Stimulated activated CD8-positive, alpha-beta memory T cell treated with anti-CD3 and anti-CD28 coated beads, Interleukin-15, amount 100 ng/mL, for 24 hours (primary cell): ENCODE measurements around the gene ASB6.
A peak's percentile ranks its signal among the peaks of the same experiment; 100 is the strongest.
"Not testable (repeated sequence)": the region's sequence is repeated elsewhere in the genome, so short reads cannot be mapped to it uniquely, and the experiment has no call there.

ENCODE experiments used
- DNase-seq: peaks from one replicate; pipeline ENCODE4 v3.0.0-alpha.2; 2020; ENCODE audit warnings: low read depth

The ASB6 gene

DNA sequence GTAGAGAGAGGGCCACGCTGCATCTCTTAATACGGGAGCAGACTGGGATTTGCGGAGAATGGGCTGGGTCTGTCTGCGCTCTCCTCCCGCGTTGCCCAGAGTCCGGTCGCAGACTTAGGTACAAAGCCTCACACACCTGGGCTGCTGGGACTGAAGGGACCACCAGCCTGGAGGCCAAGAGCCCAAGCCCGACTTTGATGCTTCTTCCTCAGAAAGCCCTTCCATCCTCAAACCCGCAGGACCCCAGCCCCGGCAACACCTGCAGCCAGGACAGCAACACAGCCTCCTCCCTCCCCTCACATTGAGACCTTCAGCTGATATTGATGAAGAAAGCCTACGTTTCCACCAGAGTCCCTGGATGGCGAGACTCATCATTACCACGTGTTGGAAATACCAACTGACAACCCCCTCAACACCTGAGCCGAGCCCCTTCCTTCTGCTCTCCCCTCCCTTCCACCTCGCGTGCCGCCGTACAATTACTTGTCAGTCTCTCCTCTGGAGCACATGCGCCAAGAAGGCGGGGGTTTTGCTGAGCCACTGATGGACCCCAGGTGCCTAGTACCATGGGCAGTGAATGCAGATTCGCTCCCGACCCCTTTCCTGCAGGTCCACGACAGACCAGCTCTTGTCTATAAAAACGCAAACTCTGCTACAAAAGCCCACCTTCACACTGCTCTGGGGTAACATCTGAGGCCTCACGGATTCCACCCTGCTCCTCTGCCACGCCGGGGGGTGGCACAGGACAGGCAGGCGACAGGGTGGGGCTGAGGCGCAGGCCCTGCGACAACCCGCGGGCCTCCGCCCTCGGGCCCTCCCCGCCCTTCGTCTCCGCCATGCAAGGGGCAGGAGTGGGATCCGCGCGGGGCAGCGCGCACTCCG, 841 bp downstream of the ASB6 start:
- DNase-seq, result no peak

DNA sequence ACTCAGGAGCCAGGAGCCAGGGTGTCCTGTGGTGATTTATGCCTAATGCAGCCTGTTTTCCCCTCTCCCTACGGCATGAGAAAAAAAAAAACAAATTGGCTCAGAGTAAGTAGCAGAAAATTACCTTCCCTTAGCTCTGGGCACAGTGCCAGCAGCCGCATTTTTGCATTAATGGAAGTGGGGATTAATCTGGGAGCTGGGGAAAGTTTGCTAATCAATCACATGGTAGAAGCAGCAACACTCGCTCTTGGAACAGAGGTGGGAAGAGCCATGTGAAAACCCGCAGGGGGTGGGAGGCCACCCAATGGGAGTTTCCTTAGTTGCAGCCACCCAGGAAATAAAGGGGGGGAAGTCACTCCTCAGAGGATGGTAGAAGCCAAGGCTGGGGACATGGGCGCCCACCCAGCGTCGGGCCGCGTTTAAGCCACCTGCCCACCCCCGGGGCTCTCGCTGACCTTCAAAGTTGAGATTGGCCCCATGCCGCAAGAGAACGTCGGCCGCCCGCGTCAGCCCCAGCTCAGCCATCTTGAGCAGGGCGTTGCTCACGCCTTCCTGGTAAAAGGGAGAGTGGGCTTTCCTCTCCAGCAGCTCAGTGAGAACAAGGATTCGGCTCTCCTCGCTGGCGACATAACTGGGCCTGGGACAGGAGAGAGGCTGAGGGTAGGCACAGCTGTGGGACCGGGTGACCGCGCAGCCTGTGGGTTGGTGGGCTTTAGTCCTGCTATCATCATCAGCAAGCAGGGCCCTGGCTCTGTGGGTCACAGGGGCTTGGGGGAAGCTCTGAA, 1.7 kb downstream of the ASB6 start:
- DNase-seq, result no peak

GRCh38 chr9:129639756-129640085, 2.2 kb downstream of the ASB6 start:
- no peak for DNase-seq

- no peak for DNase-seq
Measured at GRCh38 chr9:129639034-129639630, 2.8 kb downstream of the ASB6 start.

DNA sequence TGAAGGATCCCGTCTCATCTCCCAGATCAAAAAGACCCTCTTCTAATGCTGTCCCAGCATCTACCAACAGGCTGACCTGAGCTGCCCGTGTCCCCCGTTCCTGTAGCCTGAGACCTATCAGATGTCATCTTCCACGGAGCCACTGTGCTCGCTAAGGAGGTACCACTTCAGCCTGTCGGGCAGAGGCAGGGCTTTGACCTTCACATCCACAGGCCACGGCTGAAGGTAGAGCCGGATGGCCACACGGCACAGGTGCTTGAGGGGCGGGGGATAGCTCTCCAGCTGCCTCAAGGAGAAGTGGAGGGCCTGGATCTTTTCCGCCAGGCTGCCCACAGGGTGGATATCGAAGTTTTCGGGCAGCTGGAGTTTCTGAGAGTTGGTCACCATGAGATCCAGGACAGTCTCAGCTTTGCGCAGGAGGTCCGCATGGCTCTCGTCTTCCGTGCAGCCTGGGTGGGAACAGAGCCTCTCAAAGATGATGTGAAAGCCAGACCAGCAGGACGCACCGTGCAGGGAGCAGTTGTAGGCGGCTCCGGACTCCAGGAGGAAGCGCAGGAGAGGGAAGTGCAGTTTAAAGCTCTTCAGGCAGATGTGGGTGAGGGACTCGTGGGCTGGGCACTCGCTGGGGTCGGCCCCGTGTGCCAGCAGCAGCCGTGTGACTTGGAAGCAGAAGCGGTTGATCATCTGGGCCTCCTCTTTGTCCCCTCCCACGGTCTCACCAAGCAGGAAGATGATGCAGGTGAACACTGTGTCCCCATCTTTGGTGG, 4.1 kb downstream of the ASB6 start:
- DNase-seq, result no peak

GRCh38 chr9:129637102-129637501, 4.8 kb downstream of the ASB6 start:
- no peak for DNase-seq

- not testable (repeated sequence) for DNase-seq
Measured at GRCh38 chr9:129636343-129636742, 5.6 kb downstream of the ASB6 start.

- DNase-seq, result no peak
Measured at GRCh38 chr9:129635099-129636065, 6.6 kb downstream of the ASB6 start.

GRCh38 chr9:129633848-129634247, 8.1 kb downstream of the ASB6 start:
- no peak for DNase-seq

DNA sequence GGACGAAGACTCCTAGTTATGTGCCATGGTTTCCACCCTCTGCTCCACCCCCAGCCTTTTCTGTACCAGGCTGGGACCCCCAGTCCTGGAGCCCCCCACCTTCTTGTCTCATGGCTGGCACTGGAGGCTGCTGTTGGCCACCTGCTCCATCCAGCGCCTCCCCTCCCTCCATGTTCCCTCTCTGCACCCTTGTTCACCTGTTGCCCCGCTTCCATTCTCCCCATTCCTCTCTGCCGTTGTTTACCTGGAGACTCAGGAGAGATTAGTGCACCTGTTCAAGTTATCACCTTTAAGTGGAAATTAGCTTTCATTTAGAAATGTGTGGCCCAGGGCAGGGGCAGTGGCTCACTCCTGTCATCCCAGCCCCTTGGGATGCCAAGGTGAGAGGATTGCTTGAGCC, 8.7 kb downstream of the ASB6 start:
- DNase-seq, result no peak

- DNase-seq, result no peak
Measured at GRCh38 chr9:129632460-129632859, 9.5 kb downstream of the ASB6 start.

GRCh38 chr9:129631674-129632129, 10.2 kb downstream of the ASB6 start:
- DNase-seq, result no peak

DNA sequence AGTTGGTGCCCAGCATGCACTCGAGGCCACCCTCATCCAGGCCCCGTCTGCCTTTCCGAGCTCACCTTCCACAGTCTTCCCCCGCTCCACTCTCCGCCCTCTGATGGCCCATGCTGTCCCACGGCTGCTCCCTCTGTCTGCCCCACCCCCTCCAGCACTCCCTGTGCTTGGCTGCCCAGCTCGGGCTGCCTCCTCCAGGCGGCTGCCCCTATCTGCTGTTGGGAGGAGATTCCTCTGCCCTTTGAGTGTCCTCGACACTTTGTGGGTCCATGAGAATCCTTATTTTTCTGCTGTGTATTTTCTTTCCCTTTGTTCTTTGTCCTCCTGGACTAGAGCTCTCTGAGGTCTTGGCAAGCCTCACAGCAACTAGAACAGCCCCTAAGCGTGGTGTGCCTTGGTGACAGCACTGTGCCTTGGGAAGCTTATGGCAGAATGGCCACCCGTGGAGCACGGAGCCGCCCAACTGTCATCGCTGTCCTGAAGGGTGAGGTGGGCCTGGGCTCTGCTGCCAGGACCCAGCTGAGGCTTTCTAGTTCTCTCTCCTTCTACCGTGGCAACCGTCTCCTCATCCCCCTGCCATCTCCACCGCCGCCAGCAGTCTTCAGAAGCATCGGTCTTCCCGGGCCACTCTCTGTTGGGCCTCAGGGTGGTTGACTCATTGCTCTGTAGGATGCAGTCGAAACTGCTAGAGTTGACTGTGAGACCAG, 10.8 kb downstream of the ASB6 start:
- no peak for DNase-seq

- DNase-seq, result no peak
Measured at GRCh38 chr9:129629251-129629820, 12.6 kb downstream of the ASB6 start.

DNA sequence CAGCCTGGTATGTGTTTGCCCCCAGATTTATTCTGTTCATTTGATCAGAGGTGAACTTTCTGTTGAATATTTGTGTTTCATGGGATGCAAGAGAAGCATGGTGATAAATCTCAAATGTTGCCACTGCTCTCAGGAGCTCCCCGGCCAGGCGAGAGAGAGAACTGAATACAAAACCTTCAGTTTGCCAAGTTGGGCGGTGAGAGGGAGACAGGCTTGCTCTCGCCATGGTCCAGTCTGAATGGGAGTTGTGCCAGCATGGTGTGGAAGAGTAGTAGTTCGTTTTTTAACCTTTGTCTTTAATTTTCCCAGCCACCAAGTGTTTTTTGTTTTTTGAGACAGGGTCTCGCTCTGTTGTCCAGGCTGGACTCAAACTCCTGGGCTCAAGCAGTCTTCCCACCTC, 13.2 kb downstream of the ASB6 start:
- DNase-seq, result no peak

GRCh38 chr9:129627556-129628440, 14.2 kb downstream of the ASB6 start:
- DNase-seq, result no peak

GRCh38 chr9:129626625-129627284, 15.2 kb downstream of the ASB6 start:
- DNase-seq, result no peak

- peak; percentile 97 for DNase-seq
Measured at GRCh38 chr9:129626079-129626624, 15.8 kb downstream of the ASB6 start, which contains the start of gene NTMT1. NTMT1 (plus strand) TSS chr9:129626163; CDS start chr9:129632704, 6,541 bp downstream.
